HG03064 (cell line): ENCODE results near the gene NCK2.
"Not testable (repeated sequence)": the region's sequence is repeated elsewhere in the genome, so short reads cannot be mapped to it uniquely, and the experiment has no call there.

Experiments
- ATAC-seq: cut with Tn5 transposase; IDR thresholded peaks from one replicate; pipeline ENCODE4 v1.9.1; 2021; ENCODE audit warnings: low read depth; ENCODE audit not compliant: unreplicated experiment

The NCK2 gene

GRCh38 chr2:105883911-105884694, 139.4 kb downstream of the NCK2 start:
- ATAC-seq, result no peak

GRCh38 chr2:105885456-105885855, 140.7 kb downstream of the NCK2 start:
- no peak for ATAC-seq

- no peak for ATAC-seq
These were observed 141.3 kb downstream of the NCK2 start for GRCh38 chr2:105886029-105886454.

- no peak for ATAC-seq
These were observed 142.0 kb downstream of the NCK2 start for GRCh38 chr2:105886687-105887086.

GRCh38 chr2:105887256-105887655, 142.5 kb downstream of the NCK2 start:
- ATAC-seq, result no peak

- no peak for ATAC-seq
These were observed 143.9 kb downstream of the NCK2 start for GRCh38 chr2:105888625-105889024.

GRCh38 chr2:105889046-105889445, 144.3 kb downstream of the NCK2 start:
- no peak for ATAC-seq

GRCh38 chr2:105890111-105890510, 145.4 kb downstream of the NCK2 start:
- ATAC-seq, result no peak

- no peak for ATAC-seq
These were observed 146.1 kb downstream of the NCK2 start for GRCh38 chr2:105890856-105891255.

GRCh38 chr2:105893011-105893995, 148.6 kb downstream of the NCK2 start:
- ATAC-seq, result no peak

- ATAC-seq, result no peak
These were observed 149.7 kb downstream of the NCK2 start for GRCh38 chr2:105894327-105894944.

- ATAC-seq, result no peak
These were observed 151.5 kb downstream of the NCK2 start for GRCh38 chr2:105895990-105896764.

- no peak for ATAC-seq
These were observed 152.1 kb downstream of the NCK2 start for GRCh38 chr2:105896765-105897163.

GRCh38 chr2:105897694-105898093, 153.0 kb downstream of the NCK2 start:
- ATAC-seq, result not testable (repeated sequence)

- no peak for ATAC-seq
These were observed 158.5 kb downstream of the NCK2 start for GRCh38 chr2:105903051-105903674.

- ATAC-seq, result peak; percentile 93
These were observed 160.2 kb downstream of the NCK2 start for GRCh38 chr2:105904938-105905337.

- no peak for ATAC-seq
These were observed 161.8 kb downstream of the NCK2 start for GRCh38 chr2:105906481-105906880.

GRCh38 chr2:105907184-105907583, 162.5 kb downstream of the NCK2 start:
- no peak for ATAC-seq

GRCh38 chr2:105909215-105909614, 164.5 kb downstream of the NCK2 start:
- ATAC-seq, result no peak
